WTC11 (cell line): ENCODE results near the gene TRAPPC3L.

Experiments used
- ELF4 ChIP-seq: sonication (generic); formaldehyde crosslinking; IDR thresholded peaks from 2 replicates; pipeline ENCODE4 v1.8.1; 2022; ENCODE audit warnings: low read depth, mild to moderate bottlenecking, moderate library complexity, missing genetic modification reagents
- ETV6 ChIP-seq: sonication (generic); formaldehyde crosslinking; IDR thresholded peaks from 2 replicates; pipeline ENCODE4 v1.8.1; 2022; ENCODE audit warnings: mild to moderate bottlenecking, missing genetic modification reagents
- FOXJ3 ChIP-seq: sonication (generic); formaldehyde crosslinking; IDR thresholded peaks from 2 replicates; pipeline ENCODE4 v1.9.0; 2021; ENCODE audit warnings: missing genetic modification reagents, mild to moderate bottlenecking, borderline replicate concordance
- FOXK1 ChIP-seq: sonication (generic); formaldehyde crosslinking; IDR thresholded peaks from 2 replicates; pipeline ENCODE4 v1.8.0; 2022; ENCODE audit warnings: mild to moderate bottlenecking, moderate library complexity, missing genetic modification reagents
- HMGA2 ChIP-seq: fragments of 250-450 bp; sonication (Bioruptor Pico); IDR thresholded peaks from 2 replicates; pipeline ENCODE4 v1.4.0; 2021; ENCODE audit warnings: mild to moderate bottlenecking, moderate library complexity
- TEAD1 ChIP-seq: sonication (generic); formaldehyde crosslinking; IDR thresholded peaks from 2 replicates; pipeline ENCODE4 v1.8.0; 2022; ENCODE audit warnings: mild to moderate bottlenecking, missing genetic modification reagents
- ZNF416 ChIP-seq: fragments of 250-450 bp; sonication (Bioruptor Pico); IDR thresholded peaks from 2 replicates; pipeline ENCODE4 v1.9.0; 2021; ENCODE audit warnings: mild to moderate bottlenecking, inconsistent platforms
- TF ChIP-seq, protein P1 (sequence below): sonication (generic); formaldehyde crosslinking; IDR thresholded peaks from 2 replicates; pipeline ENCODE4 v1.8.0; 2022; ENCODE audit warnings: mild to moderate bottlenecking, missing genetic modification reagents
- TF ChIP-seq, protein P2 (sequence below): fragments of 200-600 bp; IDR thresholded peaks from 2 replicates; pipeline ENCODE4 v1.8.0; 2022; ENCODE audit warnings: antibody characterized with exemption
- TF ChIP-seq, protein P3 (sequence below): sonication (generic); formaldehyde crosslinking; IDR thresholded peaks from 2 replicates; pipeline ENCODE4 v1.8.1; 2023; ENCODE audit warnings: mild to moderate bottlenecking, missing genetic modification reagents, moderate library complexity

DNA sequence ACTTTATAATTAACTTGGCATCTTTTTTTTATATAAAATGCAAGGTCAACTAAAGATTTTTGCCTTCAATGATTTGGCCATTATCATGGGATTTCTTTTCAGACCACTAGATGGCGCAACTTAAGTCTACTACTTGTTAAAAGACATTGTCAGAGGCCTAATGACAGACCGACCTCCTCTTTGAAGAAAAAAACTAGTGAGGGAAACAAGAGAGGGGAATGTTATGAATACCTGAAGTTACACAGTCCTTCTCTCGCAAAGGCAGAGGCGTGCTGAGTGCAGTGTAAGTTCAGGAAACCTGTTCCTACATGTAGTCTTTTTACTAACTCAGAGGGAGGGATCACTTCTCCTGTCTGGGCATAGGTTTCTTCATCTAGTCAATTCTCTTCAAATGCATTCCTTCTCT lies 9.3 kb downstream of the TRAPPC3L start:
- TF ChIP-seq, protein P1, sequence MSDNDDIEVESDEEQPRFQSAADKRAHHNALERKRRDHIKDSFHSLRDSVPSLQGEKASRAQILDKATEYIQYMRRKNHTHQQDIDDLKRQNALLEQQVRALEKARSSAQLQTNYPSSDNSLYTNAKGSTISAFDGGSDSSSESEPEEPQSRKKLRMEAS (CRISPR knock-in tag) = no peak
- TF ChIP-seq, protein P2, sequence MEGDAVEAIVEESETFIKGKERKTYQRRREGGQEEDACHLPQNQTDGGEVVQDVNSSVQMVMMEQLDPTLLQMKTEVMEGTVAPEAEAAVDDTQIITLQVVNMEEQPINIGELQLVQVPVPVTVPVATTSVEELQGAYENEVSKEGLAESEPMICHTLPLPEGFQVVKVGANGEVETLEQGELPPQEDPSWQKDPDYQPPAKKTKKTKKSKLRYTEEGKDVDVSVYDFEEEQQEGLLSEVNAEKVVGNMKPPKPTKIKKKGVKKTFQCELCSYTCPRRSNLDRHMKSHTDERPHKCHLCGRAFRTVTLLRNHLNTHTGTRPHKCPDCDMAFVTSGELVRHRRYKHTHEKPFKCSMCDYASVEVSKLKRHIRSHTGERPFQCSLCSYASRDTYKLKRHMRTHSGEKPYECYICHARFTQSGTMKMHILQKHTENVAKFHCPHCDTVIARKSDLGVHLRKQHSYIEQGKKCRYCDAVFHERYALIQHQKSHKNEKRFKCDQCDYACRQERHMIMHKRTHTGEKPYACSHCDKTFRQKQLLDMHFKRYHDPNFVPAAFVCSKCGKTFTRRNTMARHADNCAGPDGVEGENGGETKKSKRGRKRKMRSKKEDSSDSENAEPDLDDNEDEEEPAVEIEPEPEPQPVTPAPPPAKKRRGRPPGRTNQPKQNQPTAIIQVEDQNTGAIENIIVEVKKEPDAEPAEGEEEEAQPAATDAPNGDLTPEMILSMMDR = peak; percentile 57
- TF ChIP-seq FOXK1 = no peak
- TF ChIP-seq ZNF416 (CRISPR knock-in tag) = no peak
- TF ChIP-seq FOXJ3 (CRISPR knock-in tag) = no peak
- no peak for TF ChIP-seq ELF4 (CRISPR knock-in tag)
- TF ChIP-seq TEAD1 (CRISPR knock-in tag) = no peak
- no peak for TF ChIP-seq ETV6 (CRISPR knock-in tag)
- TF ChIP-seq, protein P3, sequence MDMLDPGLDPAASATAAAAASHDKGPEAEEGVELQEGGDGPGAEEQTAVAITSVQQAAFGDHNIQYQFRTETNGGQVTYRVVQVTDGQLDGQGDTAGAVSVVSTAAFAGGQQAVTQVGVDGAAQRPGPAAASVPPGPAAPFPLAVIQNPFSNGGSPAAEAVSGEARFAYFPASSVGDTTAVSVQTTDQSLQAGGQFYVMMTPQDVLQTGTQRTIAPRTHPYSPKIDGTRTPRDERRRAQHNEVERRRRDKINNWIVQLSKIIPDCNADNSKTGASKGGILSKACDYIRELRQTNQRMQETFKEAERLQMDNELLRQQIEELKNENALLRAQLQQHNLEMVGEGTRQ = no peak
- no peak for TF ChIP-seq HMGA2 (CRISPR knock-in tag)
